Eye (tissue), 1 donor: ENCODE results near the gene UBE2M.

Experiments used
- DNase-seq: peaks from one replicate; pipeline ENCODE4 v3.0.0-alpha.2; 2015

UBE2M gene

GRCh38 chr19:58538257-58539168 is 19.9 kb downstream of the UBE2M start:
- peak; percentile 90 for DNase-seq

- DNase-seq, result no peak
Measured at GRCh38 chr19:58536852-58537798, 21.3 kb downstream of the UBE2M start.

- no peak for DNase-seq
Measured at GRCh38 chr19:58535857-58536256, 22.6 kb downstream of the UBE2M start.

GRCh38 chr19:58531034-58531840 is 27.2 kb downstream of the UBE2M start:
- no peak for DNase-seq

GRCh38 chr19:58529405-58529804 is 29.0 kb downstream of the UBE2M start:
- DNase-seq, result no peak

GRCh38 chr19:58522709-58523108 is 35.7 kb downstream of the UBE2M start:
- no peak for DNase-seq

- no peak for DNase-seq
Measured at GRCh38 chr19:58521651-58522050, 36.8 kb downstream of the UBE2M start.

GRCh38 chr19:58520257-58520599 is 38.2 kb downstream of the UBE2M start:
- peak; percentile 35 for DNase-seq

GRCh38 chr19:58519355-58520256 is 38.8 kb downstream of the UBE2M start, which contains the start of gene ZBTB45:
ZBTB45 (minus strand) TSS chr19:58519810; CDS start chr19:58517673, 2,137 bp downstream.
- peak; percentile 97 for DNase-seq

GRCh38 chr19:58519087-58519354 is 39.4 kb downstream of the UBE2M start:
- DNase-seq, result peak; percentile 92

- DNase-seq, result no peak
Measured at GRCh38 chr19:58518256-58519086, 39.9 kb downstream of the UBE2M start.

- DNase-seq, result no peak
Measured at GRCh38 chr19:58516964-58517833, 41.2 kb downstream of the UBE2M start.

- no peak for DNase-seq
Measured at GRCh38 chr19:58516246-58516836, 42.1 kb downstream of the UBE2M start.

GRCh38 chr19:58515259-58515658 is 43.2 kb downstream of the UBE2M start:
- no peak for DNase-seq

GRCh38 chr19:58514564-58515022 is 43.8 kb downstream of the UBE2M start:
- DNase-seq, result no peak

GRCh38 chr19:58513694-58514563 is 44.5 kb downstream of the UBE2M start:
- DNase-seq, result peak; percentile 96

GRCh38 chr19:58513213-58513693 is 45.2 kb downstream of the UBE2M start:
- no peak for DNase-seq
